Left ventricle myocardium inferior (tissue), 1 donor: ENCODE data around the gene FBXL7. TPM values are rescaled to one million over a fixed set of nuclear protein-coding genes. Genes with fewer than 3 reads are reported as not detected.

Experiments
- DNase-seq: peaks from one replicate; pipeline ENCODE4 v3.0.0-alpha.2; 2020
- H3K27ac ChIP-seq: fragments of 200-600 bp; replicated peaks from 2 replicates; pipeline ENCODE4 v1.8.0; 2021
- H3K27me3 ChIP-seq: fragments of 200-600 bp; 2 replicates; pipeline ENCODE4 v1.8.0; 2021; ENCODE audit warnings: low read depth
- H3K36me3 ChIP-seq: fragments of 200-600 bp; 2 replicates; pipeline ENCODE4 v1.8.0; 2021
- H3K4me1 ChIP-seq: fragments of 200-600 bp; 2 replicates; pipeline ENCODE4 v1.8.0; 2021
- H3K4me3 ChIP-seq: fragments of 200-600 bp; 2 replicates; pipeline ENCODE4 v1.8.0; 2021; ENCODE audit warnings: mild to moderate bottlenecking, moderate library complexity
- H3K9me3 ChIP-seq: fragments of 200-600 bp; replicated peaks from 2 replicates; pipeline ENCODE4 v1.8.0; 2021
- intact Hi-C: fragments of 100-400 bp; cut with micrococcal nuclease; formaldehyde crosslinking; loops from one replicate; pipeline ENCODE4 v1.11.0; 2022
- total RNA-seq: library from RNA; stranded (reverse); fragmentation: NEBNext Ultra II Directional; extraction: Animal tissue kit (Norgen Biotek cat#: 25700); gene quantifications from one replicate; pipeline ENCODE4 v1.2.1, GENCODE V29; 2021
- TF ChIP-seq, protein P1 (sequence below): fragments of 200-600 bp; IDR thresholded peaks from 2 replicates; pipeline ENCODE4 v1.8.0; 2021; ENCODE audit warnings: antibody characterized with exemption, mild to moderate bottlenecking, borderline replicate concordance
- donor health status: DM: no; HTN: yes; CAD: no; lungs with severe emphysema.

The FBXL7 gene
- total RNA-seq, 1 donor from 2014 or later = 27.7 TPM

- intact Hi-C loops = no loop called here
- Histone ChIP-seq H3K27ac (no peak overlapping the region), H3K27me3 (no peaks in the 10 kb centered on the region), H3K4me3 (no peak overlapping the region), H3K9me3 (peaks cover 9% of the 10 kb centered on the region), H3K36me3 (no peaks in the 10 kb centered on the region), H3K4me1 (peaks cover 11% of the 10 kb centered on the region)
- no peak for DNase-seq
- TF ChIP-seq, protein P1, sequence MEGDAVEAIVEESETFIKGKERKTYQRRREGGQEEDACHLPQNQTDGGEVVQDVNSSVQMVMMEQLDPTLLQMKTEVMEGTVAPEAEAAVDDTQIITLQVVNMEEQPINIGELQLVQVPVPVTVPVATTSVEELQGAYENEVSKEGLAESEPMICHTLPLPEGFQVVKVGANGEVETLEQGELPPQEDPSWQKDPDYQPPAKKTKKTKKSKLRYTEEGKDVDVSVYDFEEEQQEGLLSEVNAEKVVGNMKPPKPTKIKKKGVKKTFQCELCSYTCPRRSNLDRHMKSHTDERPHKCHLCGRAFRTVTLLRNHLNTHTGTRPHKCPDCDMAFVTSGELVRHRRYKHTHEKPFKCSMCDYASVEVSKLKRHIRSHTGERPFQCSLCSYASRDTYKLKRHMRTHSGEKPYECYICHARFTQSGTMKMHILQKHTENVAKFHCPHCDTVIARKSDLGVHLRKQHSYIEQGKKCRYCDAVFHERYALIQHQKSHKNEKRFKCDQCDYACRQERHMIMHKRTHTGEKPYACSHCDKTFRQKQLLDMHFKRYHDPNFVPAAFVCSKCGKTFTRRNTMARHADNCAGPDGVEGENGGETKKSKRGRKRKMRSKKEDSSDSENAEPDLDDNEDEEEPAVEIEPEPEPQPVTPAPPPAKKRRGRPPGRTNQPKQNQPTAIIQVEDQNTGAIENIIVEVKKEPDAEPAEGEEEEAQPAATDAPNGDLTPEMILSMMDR = no peak
Observed at GRCh38 chr5:15880201-15880600, 380.2 kb downstream of the FBXL7 start.

GRCh38 chr5:15885156-15885555, 385.2 kb downstream of the FBXL7 start:
- DNase-seq = no peak
- H3K9me3 ChIP-seq = peaks cover 9% of the 10 kb centered on the region
- no peak overlapping the region for H3K4me3 ChIP-seq
- no peaks in the 10 kb centered on the region for H3K27me3 ChIP-seq
- peaks cover 8% of the 10 kb centered on the region for H3K4me1 ChIP-seq
- TF ChIP-seq, protein P1 = no peak
- no peaks in the 10 kb centered on the region for H3K36me3 ChIP-seq
- no peak overlapping the region for H3K27ac ChIP-seq
- intact Hi-C loops = no loop called here

GRCh38 chr5:15886156-15886555, 386.2 kb downstream of the FBXL7 start:
- TF ChIP-seq, protein P1 = no peak
- no peak for DNase-seq
- intact Hi-C loops = no loop called here
- Histone ChIP-seq H3K9me3 (peaks cover 9% of the 10 kb centered on the region), H3K27me3 (no peaks in the 10 kb centered on the region), H3K4me1 (peaks cover under 1% of the 10 kb centered on the region), H3K27ac (no peak overlapping the region), H3K4me3 (no peak overlapping the region), H3K36me3 (no peaks in the 10 kb centered on the region)

DNA sequence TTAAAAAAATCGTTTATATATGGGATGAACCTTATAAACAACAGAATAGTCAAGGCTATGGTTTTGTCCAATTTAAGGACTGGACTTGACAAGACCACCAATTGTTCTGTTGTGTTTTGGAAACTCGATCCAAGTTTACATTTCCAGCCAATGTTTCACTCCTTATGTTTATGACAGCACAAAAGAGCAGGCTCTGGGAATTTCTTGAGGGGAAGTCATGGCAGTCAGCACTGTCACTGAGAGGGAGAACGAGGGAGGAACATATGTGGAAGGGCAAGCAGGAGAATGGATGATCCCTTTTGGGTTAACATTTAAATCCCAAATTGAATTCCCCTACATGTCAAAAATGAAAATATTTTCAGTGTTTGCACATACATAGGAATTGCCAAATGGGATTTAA, 387.1 kb downstream of the FBXL7 start:
- no peak overlapping the region for H3K4me3 ChIP-seq
- DNase-seq = no peak
- H3K27ac ChIP-seq = no peak overlapping the region
- intact Hi-C loops = no loop called here
- TF ChIP-seq, protein P1 = no peak
- no peaks in the 10 kb centered on the region for H3K36me3 ChIP-seq
- no peaks in the 10 kb centered on the region for H3K4me1 ChIP-seq
- peaks cover 3% of the 10 kb centered on the region for H3K9me3 ChIP-seq
- H3K27me3 ChIP-seq = no peaks in the 10 kb centered on the region

DNA sequence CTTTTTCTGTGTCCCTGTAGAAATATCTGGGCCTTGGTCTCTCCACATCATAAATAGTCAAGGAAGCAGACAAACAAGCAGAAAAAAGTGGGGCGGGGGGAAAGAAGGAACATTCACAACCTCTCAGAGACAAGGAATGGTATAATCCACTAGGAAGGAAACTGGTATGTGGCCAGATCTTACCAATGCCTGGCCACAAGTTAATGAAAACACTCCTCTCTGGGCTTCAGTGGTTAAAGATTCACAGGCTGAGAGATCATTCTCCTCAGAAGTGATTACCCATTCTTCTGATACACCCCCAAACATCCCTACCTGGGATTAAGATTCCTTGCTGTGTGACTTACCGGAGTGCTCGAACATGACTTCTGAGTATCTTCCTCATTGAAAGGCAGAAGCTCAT, 389.0 kb downstream of the FBXL7 start:
- Histone ChIP-seq H3K4me1 (no peaks in the 10 kb centered on the region), H3K9me3 (no peaks in the 10 kb centered on the region), H3K36me3 (no peaks in the 10 kb centered on the region), H3K27ac (no peak overlapping the region), H3K27me3 (no peaks in the 10 kb centered on the region), H3K4me3 (no peak overlapping the region)
- DNase-seq = no peak
- intact Hi-C loops = no loop called here
- TF ChIP-seq, protein P1 = no peak

- Histone ChIP-seq H3K9me3 (no peaks in the 10 kb centered on the region), H3K4me1 (no peaks in the 10 kb centered on the region), H3K4me3 (no peak overlapping the region), H3K36me3 (no peaks in the 10 kb centered on the region), H3K27me3 (no peaks in the 10 kb centered on the region), H3K27ac (no peak overlapping the region)
- intact Hi-C loops = no loop called here
- DNase-seq = no peak
- TF ChIP-seq, protein P1 = no peak
Observed at GRCh38 chr5:15893866-15894265, 393.9 kb downstream of the FBXL7 start.
